GM21825 (cell line): ENCODE data around the gene ZNF22.
A peak's percentile ranks its signal among the peaks of the same experiment; 100 is the strongest.

Experiments used
- ATAC-seq: cut with Tn5 transposase; IDR thresholded peaks from one replicate; pipeline ENCODE4 v1.9.1; 2021; ENCODE audit warnings: mild to moderate bottlenecking, moderate library complexity; ENCODE audit not compliant: unreplicated experiment

The ZNF22 gene

DNA sequence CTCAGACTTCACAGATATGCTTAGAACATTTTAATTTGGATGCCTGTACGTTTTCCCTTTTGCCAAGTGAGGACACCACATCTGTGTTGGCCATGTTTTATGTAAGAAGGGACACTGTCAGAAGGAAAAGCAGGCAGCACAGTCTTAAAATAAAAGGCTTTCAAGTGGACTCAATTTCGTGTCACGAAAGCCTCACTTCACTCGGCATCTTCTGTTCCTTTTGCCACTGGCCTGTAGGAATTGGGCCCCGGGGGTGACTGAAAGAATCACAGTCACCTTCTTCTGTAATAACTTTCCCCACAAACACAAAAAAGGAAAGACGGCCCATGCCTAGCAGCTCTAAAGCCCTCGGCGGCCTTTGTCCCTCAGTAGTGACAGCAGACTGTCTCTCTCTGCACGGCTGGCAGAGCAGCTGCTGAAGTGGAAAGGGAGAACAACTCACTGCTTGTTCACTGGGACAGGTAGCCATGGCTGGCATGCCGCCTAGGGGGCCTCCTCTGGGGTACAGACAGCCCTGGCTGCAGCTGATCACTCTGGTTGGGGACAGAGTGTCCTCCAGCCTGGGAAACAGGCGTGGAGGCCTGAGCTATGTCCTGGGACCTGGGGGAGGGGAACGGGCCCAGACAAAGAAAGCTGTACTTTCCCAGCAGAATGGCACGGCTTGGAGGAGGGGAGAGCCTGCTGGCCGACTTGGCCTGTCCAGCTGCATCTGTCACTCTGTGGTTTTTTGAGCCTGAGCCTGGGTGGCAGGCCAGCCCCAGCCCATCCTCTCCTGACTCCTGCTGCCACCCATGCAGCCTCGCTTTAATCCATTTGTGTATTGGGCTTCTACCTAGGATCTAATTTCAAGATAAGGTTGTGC lies 36.7 kb upstream of the ZNF22 start:
- ATAC-seq: no peak

- no peak for ATAC-seq
Observed at GRCh38 chr10:44965104-44965503, 35.6 kb upstream of the ZNF22 start.

DNA sequence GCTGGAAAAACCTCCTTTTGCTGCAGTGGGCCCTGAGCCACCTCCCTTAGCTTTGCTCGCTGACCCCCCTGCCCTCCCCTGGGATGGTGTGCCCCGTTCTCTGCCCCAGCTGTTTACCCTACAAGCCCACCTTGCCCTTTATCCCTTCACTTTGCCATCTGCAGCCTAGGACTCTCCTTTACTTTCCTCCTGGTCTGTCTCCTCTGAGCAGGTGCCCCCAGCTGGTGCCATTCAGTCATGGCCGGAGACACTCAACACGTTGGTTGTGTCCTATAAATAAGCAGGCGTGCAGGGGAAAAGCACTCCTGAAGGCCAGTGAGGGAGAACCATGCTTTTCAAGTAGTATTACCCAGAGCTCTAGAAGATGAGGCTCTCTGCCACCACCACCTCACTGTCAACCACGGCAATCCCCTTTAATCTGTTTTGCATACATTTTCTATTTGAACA lies 35.0 kb upstream of the ZNF22 start:
- no peak for ATAC-seq

DNA sequence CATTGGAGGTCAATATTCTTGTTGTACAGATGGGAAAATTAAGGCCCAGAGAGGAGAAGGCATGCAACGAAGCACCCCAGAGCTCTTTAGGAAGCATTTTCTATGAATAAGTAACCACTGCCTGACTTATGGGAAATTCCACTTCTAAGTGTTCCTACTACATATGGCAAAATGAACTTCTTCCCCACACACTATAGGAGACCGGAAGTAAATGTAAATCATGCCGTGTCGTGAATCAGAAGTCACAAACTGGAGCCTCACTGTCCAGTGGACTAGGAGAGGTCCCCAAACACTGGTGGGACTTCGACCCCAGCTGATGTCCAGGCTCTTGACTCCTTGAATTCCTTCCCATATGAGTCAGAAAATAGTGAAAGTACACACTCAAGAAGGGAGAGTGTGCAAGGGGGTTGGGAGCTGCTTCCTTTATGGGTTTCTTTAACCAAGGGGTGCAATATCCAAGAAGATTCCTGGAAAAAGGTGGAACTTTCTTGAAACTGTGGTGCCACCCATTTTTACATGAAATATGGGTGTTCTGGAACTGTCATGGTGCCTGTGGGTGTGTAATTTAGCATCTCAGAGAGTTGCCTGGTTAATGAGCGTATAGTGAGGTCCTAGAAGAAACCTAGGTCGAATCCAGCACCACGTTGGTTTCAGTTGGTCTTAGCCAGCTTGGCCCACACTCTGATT lies 34.5 kb upstream of the ZNF22 start:
- ATAC-seq: no peak

DNA sequence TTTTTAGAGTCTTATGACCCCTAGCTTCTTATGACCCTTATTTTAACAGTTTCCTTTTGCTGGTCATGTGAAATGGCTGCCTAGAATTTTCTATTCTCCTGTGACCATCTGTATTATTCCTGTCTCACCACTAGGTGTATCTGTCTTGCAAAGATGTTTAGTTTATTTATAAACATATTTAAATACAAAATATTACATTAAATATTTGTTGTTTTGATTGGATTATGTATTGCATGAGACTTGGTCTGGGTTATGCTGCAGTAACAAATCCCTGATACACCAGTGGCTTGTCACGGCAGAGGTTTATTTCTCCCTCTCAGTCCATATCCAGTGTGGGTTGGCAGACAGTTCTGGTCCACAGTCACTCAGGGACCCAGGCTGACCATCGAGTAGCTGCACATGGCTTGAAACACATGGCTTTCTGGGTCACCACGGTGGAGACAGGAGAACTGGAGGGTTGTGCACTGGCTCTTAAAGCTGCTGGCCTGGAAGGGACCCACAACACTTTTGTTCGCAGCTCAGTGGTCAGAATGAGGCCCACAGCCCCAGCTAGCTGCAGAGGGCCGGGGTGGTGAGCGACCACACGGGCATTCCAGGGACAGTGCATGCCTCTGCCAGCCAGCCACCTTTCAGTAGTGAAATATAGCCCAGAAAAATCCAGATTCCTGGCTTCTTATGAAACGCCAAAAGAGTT lies 33.8 kb upstream of the ZNF22 start:
- no peak for ATAC-seq

GRCh38 chr10:44967616-44968015 lies 33.1 kb upstream of the ZNF22 start:
- no peak for ATAC-seq

- ATAC-seq: no peak
Observed at GRCh38 chr10:44968091-44968490, 32.6 kb upstream of the ZNF22 start.

- no peak for ATAC-seq
Observed at GRCh38 chr10:44968500-44969400, 32.0 kb upstream of the ZNF22 start.

GRCh38 chr10:44969854-44970253 lies 30.9 kb upstream of the ZNF22 start:
- no peak for ATAC-seq

DNA sequence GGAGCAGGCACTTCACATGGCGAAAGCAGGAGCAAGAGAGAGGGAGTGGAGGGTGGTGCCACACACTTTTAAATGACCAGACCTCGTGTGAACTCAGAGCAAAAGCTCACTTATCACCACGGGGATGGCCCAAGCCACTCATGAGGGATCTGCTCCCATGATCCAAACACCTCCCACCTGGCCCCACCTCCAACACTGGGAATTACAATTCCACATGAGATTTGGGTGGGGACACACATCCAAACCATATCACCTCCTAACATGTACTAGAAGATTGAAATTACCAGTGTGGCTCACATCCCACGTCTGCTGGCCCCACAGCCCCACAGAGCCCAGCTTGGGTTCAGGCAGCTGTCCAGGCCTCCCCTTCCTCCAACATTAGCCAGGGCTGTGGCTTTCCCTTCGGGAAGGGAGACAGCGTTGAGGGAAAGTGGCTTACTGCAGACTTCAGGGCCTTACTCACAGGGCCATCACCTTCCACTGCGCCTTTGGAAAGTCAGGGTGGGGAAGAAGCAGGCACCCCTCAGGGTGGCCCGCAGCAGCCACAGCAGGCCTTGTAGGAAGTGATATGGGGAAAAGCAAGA lies 29.8 kb upstream of the ZNF22 start:
- no peak for ATAC-seq

DNA sequence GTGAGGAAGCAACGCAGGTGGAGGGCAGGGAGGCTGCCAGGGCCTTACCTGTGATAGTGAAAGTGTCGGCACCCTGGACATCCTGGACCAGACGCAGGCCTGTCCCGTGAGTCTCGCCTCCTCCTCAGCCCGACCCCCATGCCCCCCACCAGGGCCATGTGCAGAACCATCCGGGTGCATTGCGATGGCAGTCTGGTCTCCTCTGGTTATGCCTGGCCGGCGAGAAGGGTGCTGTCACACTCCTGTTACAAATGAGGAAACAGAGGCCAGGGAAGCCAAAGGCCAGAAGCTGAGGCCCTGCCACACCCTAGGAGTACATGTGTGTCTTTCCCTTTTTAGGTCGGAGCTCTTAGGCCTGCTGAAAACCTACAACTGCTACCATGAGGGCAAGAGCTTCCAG lies 29.3 kb upstream of the ZNF22 start:
- no peak for ATAC-seq

DNA sequence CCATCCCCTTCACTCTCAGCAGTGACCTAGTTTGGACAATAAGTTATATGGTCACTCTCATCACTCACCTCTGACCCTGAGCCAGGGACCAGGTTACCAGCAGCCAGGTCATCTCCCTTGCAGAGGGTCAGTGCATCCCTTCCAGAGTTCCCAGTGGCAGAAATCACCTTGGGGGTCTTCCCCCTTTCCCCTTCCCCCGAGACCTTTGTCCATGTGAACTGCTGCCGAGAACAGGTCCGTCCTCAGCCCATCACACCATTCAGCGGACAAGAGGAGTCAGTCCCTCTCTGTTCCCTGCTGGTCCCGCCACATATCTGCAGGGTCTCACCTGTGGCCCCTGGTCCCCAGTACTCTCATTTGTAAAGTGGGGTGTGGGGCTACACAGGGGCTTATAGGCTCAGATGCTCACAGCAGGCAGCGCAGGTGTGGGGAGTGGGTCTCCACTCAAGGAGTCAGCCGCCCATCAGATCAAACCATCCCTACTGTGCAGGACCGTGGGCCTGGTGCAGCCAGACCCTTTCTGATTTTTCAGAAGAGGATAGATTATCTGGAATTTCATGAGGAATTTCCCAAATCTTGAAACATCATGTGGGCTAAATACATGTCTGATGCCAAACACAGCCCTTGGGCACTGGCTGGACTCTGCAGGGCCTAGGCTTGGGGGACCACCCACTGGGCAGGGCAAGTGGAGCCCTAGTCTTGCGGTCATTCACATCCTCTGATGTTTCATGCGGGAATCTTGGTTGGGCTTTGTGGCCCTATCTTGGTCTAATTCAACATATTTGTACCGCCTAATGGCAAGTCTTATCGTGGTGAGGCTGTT lies 28.6 kb upstream of the ZNF22 start:
- no peak for ATAC-seq

DNA sequence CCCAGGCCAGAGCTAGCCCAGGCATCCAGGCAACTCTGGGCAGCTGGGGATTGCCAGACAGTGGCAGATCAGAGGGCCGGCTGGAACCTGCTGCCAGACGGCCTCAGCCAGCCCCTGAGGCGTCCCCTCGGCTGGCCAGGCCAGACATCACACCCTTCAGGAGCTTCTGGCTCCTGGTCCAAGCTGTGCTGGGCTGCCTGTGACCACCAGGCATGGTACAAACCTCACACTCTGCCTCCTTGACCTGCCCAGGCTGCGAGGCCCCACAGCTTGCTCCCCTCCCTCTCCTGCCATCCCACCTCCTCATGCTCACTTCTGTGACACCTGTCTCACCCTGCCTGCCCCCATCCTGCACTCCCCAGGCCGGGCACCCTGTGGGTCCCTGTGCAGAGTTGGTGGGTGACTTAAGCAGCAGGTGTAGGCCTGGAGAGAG lies 27.8 kb upstream of the ZNF22 start:
- ATAC-seq: no peak

DNA sequence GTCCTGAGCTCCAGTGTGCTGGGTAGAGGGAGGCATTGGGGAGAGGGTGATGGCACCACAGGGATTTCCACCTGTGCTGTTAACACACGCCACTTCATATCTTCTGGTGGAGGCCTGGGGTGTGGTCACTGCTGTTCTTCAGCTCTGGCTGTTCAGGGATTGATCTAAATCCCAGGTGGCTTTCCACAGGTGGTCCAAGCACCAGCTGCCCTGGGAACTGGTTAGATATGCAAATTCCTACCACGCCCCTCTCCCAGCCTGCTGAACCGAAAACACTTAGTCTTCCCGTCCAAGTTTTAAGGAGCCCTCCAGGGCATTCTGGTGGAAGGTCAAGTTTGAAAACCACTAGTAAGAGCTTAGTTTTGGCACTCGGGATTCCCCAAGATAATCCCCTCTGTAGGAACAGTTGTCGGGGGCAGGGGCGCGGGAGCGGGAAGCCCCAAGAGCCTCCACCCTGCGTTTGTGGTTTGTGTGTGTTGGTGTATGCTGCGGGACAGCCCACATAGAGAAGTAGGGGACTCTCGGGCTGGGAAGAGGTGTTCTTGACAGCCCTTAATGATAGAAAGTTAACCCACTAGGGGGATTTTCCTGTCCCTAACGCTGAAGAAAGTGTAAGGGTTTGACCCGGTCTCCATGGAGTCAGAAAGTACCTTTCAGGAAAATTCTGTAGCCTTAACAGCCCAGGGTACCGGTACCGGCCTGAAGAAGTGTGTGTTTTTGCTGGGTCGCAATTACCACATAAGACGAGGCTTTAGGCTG lies 27.2 kb upstream of the ZNF22 start:
- ATAC-seq: no peak

GRCh38 chr10:44974082-44974627 lies 26.6 kb upstream of the ZNF22 start:
- no peak for ATAC-seq

GRCh38 chr10:44974628-44975430 lies 25.9 kb upstream of the ZNF22 start:
- peak; percentile 68 for ATAC-seq
